Astrocyte (in vitro differentiated cells and primary cell): Measurements from ENCODE around the gene MAGEB16. TPM values are rescaled to one million over a fixed set of nuclear protein-coding genes. Genes with fewer than 3 reads are reported as not detected.

Source experiments
- DNase-seq: peaks from one replicate; pipeline ENCODE4 v3.0.0-alpha.2; 2010; ENCODE audit warnings: low read depth
- FAIRE-seq: peaks from 2 replicates; lab custom pipeline; 2011; peaks lifted over from hg19 to GRCh38; lab: Jason Lieb, UNC
- H2AFZ ChIP-seq: 2 replicates; pipeline ENCODE4 v1.6.0; 2012; ENCODE audit warnings: low read depth, low read length, inconsistent platforms
- H3K27ac ChIP-seq: 2 replicates; pipeline ENCODE4 v1.5.1; 2011; ENCODE audit warnings: low read depth, low read length, inconsistent platforms
- H3K27me3 ChIP-seq: 2 replicates; pipeline ENCODE4 v1.6.0; 2011; ENCODE audit warnings: low read length, inconsistent platforms; ENCODE audit not compliant: insufficient read depth
- H3K36me3 ChIP-seq: 2 replicates; pipeline ENCODE4 v1.5.1; 2011; ENCODE audit warnings: low read length, inconsistent platforms; ENCODE audit not compliant: insufficient read depth
- H3K4me1 ChIP-seq: 2 replicates; pipeline ENCODE4 v1.5.1; 2011; ENCODE audit warnings: low read length, inconsistent platforms; ENCODE audit not compliant: insufficient read depth
- H3K4me2 ChIP-seq: 2 replicates; pipeline ENCODE4 v1.6.0; 2012; ENCODE audit warnings: low read length, inconsistent platforms
- H3K4me3 ChIP-seq: 2 replicates; pipeline ENCODE4 v1.5.1; 2011; ENCODE audit warnings: low read depth, mild to moderate bottlenecking, low read length, inconsistent platforms; ENCODE audit not compliant: insufficient read depth
- H3K79me2 ChIP-seq: 2 replicates; pipeline ENCODE4 v1.6.0; 2012; ENCODE audit warnings: mild to moderate bottlenecking, low read length, inconsistent platforms; ENCODE audit not compliant: insufficient read depth
- H3K9ac ChIP-seq: 2 replicates; pipeline ENCODE4 v1.6.0; 2012; ENCODE audit warnings: mild to moderate bottlenecking, low read length, inconsistent platforms
- H3K9me3 ChIP-seq: 2 replicates; pipeline ENCODE4 v1.5.1; 2012; ENCODE audit warnings: low read depth, mild to moderate bottlenecking, low read length, inconsistent platforms; ENCODE audit not compliant: insufficient read depth
- H4K20me1 ChIP-seq: 2 replicates; pipeline ENCODE4 v1.6.0; 2012; ENCODE audit warnings: low read length, inconsistent platforms; ENCODE audit not compliant: insufficient read depth
- H3K27ac Mint-ChIP-seq: one replicate; pipeline ENCODE4 v1.8.0; 2021; ENCODE audit warnings: mild to moderate bottlenecking, mixed read lengths; ENCODE audit not compliant: unreplicated experiment
- H3K27me3 Mint-ChIP-seq: one replicate; pipeline ENCODE4 v1.8.0; 2021; ENCODE audit warnings: low read depth, mixed read lengths; ENCODE audit not compliant: unreplicated experiment
- H3K36me3 Mint-ChIP-seq: one replicate; pipeline ENCODE4 v1.8.0; 2021; ENCODE audit warnings: low read depth, mixed read lengths; ENCODE audit not compliant: unreplicated experiment
- H3K4me1 Mint-ChIP-seq: one replicate; pipeline ENCODE4 v1.8.0; 2021; ENCODE audit warnings: low read depth, mixed read lengths; ENCODE audit not compliant: unreplicated experiment
- H3K4me3 Mint-ChIP-seq: one replicate; pipeline ENCODE4 v1.8.0; 2021; ENCODE audit warnings: mild to moderate bottlenecking, moderate library complexity, mixed read lengths; ENCODE audit not compliant: unreplicated experiment
- H3K9me3 Mint-ChIP-seq: one replicate; pipeline ENCODE4 v1.8.0; 2021; ENCODE audit warnings: mild to moderate bottlenecking, mixed read lengths; ENCODE audit not compliant: unreplicated experiment
- CTCF ChIP-seq: IDR thresholded peaks from 2 replicates; pipeline ENCODE4 v1.5.1; 2011; ENCODE audit warnings: low read depth, mild to moderate bottlenecking, inconsistent platforms, low read length, moderate library complexity; ENCODE audit not compliant: insufficient read depth
- EZH2 ChIP-seq: IDR thresholded peaks from 2 replicates; pipeline ENCODE4 v1.6.1; 2012; ENCODE audit warnings: mild to moderate bottlenecking, low read length, inconsistent platforms; ENCODE audit not compliant: insufficient read depth
- total RNA-seq: library from RNA; stranded (reverse); gene quantifications from 2 replicates; pipeline ENCODE4 v1.2.1, GENCODE V29; 2021

The MAGEB16 gene
- total RNA-seq, 1 donor from 2014 or later, result not detected

DNA sequence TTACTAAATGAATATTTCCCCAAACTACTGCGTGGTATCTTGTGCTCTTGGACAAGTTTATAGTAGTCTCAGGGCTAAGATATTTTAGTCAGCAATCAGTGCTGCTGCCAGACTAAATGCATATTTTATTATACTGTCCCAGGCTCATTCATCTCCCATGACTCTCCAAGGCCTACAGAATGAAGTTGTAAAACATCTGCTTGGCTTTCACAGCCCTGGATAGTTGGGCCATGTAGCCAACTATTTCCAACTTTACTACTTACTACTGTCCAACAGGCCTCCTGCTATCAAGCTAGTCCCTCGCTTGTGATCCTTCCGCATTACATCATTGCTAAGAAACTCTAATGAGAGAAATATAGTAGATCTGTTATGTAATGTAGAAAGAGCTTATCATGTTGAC is 31.4 kb downstream of the MAGEB16 start:
- DNase-seq, result no peak
- Histone ChIP-seq H3K36me3 (no peaks in the 10 kb centered on the region), H3K27me3 (no peaks in the 10 kb centered on the region), H3K9me3 (no peaks in the 10 kb centered on the region), H3K4me2 (no peak overlapping the region), H3K79me2 (no peaks in the 10 kb centered on the region), H3K9ac (no peak overlapping the region), H2AFZ (no peak overlapping the region), H3K4me3 (no peak overlapping the region), H4K20me1 (no peaks in the 10 kb centered on the region), H3K27ac (no peak overlapping the region), H3K4me1 (no peaks in the 10 kb centered on the region)
- FAIRE-seq, result no peak
- no peak for TF ChIP-seq CTCF
- no peak for TF ChIP-seq EZH2
- Mint-ChIP-seq H3K4me1 (no peaks in the 10 kb centered on the region), H3K27ac (no peak overlapping the region), H3K36me3 (no peaks in the 10 kb centered on the region), H3K9me3 (no peaks in the 10 kb centered on the region), H3K4me3 (no peak overlapping the region), H3K27me3 (no peaks in the 10 kb centered on the region)

- H3K79me2 ChIP-seq, result no peaks in the 10 kb centered on the region
- H3K9me3 ChIP-seq, result no peaks in the 10 kb centered on the region
- no peaks in the 10 kb centered on the region for H3K9me3 Mint-ChIP-seq
- TF ChIP-seq EZH2 (no peak), CTCF (no peak)
- H3K36me3 ChIP-seq, result no peaks in the 10 kb centered on the region
- peaks cover 1% of the 10 kb centered on the region for H3K4me1 Mint-ChIP-seq
- H3K36me3 Mint-ChIP-seq, result no peaks in the 10 kb centered on the region
- H3K4me2 ChIP-seq, result no peak overlapping the region
- H3K4me1 ChIP-seq, result no peaks in the 10 kb centered on the region
- H3K27ac ChIP-seq, result no peak overlapping the region
- no peak overlapping the region for H2AFZ ChIP-seq
- H3K9ac ChIP-seq, result no peak overlapping the region
- H3K27me3 ChIP-seq, result no peaks in the 10 kb centered on the region
- H4K20me1 ChIP-seq, result no peaks in the 10 kb centered on the region
- H3K27me3 Mint-ChIP-seq, result no peaks in the 10 kb centered on the region
- peak; percentile 5 for FAIRE-seq
- H3K4me3 Mint-ChIP-seq, result no peak overlapping the region
- no peak for DNase-seq
- H3K27ac Mint-ChIP-seq, result no peak overlapping the region
- H3K4me3 ChIP-seq, result no peak overlapping the region
Observed at GRCh38 chrX:35841872-35842271, 43.7 kb downstream of the MAGEB16 start.

GRCh38 chrX:35842674-35843073 is 44.5 kb downstream of the MAGEB16 start:
- Mint-ChIP-seq H3K27me3 (no peaks in the 10 kb centered on the region), H3K27ac (peak overlapping the region; percentile 62), H3K4me3 (no peak overlapping the region), H3K9me3 (no peaks in the 10 kb centered on the region), H3K4me1 (peaks cover 1% of the 10 kb centered on the region), H3K36me3 (no peaks in the 10 kb centered on the region)
- H3K27me3 ChIP-seq, result no peaks in the 10 kb centered on the region
- H2AFZ ChIP-seq, result no peak overlapping the region
- H3K27ac ChIP-seq, result no peak overlapping the region
- TF ChIP-seq EZH2 (no peak), CTCF (no peak)
- no peaks in the 10 kb centered on the region for H3K9me3 ChIP-seq
- H3K9ac ChIP-seq, result no peak overlapping the region
- no peaks in the 10 kb centered on the region for H3K79me2 ChIP-seq
- DNase-seq (no peak), FAIRE-seq (no peak)
- H3K4me2 ChIP-seq, result no peak overlapping the region
- H4K20me1 ChIP-seq, result no peaks in the 10 kb centered on the region
- no peak overlapping the region for H3K4me3 ChIP-seq
- H3K4me1 ChIP-seq, result no peaks in the 10 kb centered on the region
- no peaks in the 10 kb centered on the region for H3K36me3 ChIP-seq
